ENCODE data around the gene KCNIP1.

Gene KCNIP1

DNA sequence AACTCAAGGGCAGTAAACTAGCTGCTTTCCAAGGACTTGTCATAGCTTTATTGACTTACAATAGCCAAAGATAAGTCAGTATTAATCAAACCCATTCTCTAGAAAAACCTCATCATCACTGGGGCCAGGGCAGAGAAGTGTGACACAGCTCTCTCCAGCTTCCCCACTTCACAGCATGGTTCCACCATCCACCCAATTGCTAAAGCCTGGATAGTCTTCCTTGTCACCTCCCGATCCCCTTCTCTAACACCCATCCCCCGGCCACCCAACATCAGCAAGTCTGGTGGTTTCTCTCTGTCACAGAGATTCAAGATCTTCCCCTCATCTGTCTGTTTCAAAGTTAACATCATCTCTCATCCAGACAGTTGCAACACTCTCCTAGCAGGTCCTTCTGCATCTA is 191.1 kb downstream of the KCNIP1 start:
- H3K9ac ChIP-seq (ENCODE audit: low read depth, low read length): no peak overlapping the region
- H3K27me3 ChIP-seq (ENCODE audit: control insufficient read depth, insufficient read depth, low read length): no peaks in the 10 kb centered on the region
- peaks cover 3% of the 10 kb centered on the region for H3K4me1 ChIP-seq (ENCODE audit: control insufficient read depth, insufficient read depth, low read length)

DNA sequence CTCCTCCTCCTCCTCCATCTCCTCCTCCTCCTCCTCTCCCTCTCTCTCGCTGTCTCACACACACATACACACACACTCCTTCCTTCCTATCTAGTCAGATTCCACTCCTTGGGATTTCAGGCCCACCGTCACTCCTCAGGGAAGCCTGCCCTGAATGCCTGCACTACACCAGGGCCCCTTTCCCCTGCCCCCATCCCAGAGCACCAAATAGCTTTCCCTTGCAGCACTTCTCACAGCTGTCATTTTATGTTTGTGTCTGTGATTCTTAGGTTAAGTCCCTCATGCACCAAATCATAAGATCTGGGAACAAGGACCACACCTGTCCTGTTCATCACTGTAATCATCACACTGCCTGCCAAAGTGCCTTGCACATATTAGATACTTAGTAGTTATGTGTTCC is 193.2 kb downstream of the KCNIP1 start:
- no peaks in the 10 kb centered on the region for H3K9me3 ChIP-seq (ENCODE audit: control insufficient read depth, insufficient read depth, low read length)
- no peaks in the 10 kb centered on the region for H3K36me3 ChIP-seq (ENCODE audit: control insufficient read depth, insufficient read depth, low read length)
- H3K4me1 ChIP-seq (ENCODE audit: control insufficient read depth, insufficient read depth, low read length): peaks cover 3% of the 10 kb centered on the region
- H3K27me3 ChIP-seq (ENCODE audit: control insufficient read depth, insufficient read depth, low read length): no peaks in the 10 kb centered on the region
- no peak overlapping the region for H3K9ac ChIP-seq (ENCODE audit: low read depth, low read length)
- H3K4me3 ChIP-seq (ENCODE audit: low read depth, low read length): no peak overlapping the region

More for the DNA sequence above, 191.1 kb downstream of the KCNIP1 start:
- Histone ChIP-seq H3K4me3 (ENCODE audit: low read depth, low read length) (no peak overlapping the region), H3K36me3 (ENCODE audit: control insufficient read depth, insufficient read depth, low read length) (no peaks in the 10 kb centered on the region), H3K9me3 (ENCODE audit: control insufficient read depth, insufficient read depth, low read length) (no peaks in the 10 kb centered on the region)

DNA sequence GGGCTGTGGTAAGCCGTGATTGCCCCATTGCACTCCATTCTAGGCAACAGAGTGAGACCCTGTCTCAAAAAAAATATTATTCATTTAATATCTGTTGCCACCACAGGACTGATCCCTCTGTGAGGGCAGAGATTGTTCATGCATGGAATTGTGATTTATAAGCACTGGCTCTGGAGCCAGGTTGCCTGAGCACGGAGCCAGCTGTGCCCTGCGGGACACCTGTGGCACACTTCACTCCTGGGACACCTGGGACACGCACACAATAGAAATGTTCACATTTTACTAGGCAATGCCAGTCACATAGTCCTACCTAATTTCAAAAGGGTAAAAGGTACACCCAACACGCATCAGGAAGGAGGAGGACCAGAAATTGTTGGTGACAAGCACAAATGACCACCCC is 196.7 kb downstream of the KCNIP1 start:
- H3K9ac ChIP-seq (ENCODE audit: low read depth, low read length): no peak overlapping the region
- no peaks in the 10 kb centered on the region for H3K9me3 ChIP-seq (ENCODE audit: control insufficient read depth, insufficient read depth, low read length)
- no peak overlapping the region for H3K4me3 ChIP-seq (ENCODE audit: low read depth, low read length)
- peaks cover 4% of the 10 kb centered on the region for H3K4me1 ChIP-seq (ENCODE audit: control insufficient read depth, insufficient read depth, low read length)
- no peaks in the 10 kb centered on the region for H3K36me3 ChIP-seq (ENCODE audit: control insufficient read depth, insufficient read depth, low read length)
- H3K27me3 ChIP-seq (ENCODE audit: control insufficient read depth, insufficient read depth, low read length): no peaks in the 10 kb centered on the region

DNA sequence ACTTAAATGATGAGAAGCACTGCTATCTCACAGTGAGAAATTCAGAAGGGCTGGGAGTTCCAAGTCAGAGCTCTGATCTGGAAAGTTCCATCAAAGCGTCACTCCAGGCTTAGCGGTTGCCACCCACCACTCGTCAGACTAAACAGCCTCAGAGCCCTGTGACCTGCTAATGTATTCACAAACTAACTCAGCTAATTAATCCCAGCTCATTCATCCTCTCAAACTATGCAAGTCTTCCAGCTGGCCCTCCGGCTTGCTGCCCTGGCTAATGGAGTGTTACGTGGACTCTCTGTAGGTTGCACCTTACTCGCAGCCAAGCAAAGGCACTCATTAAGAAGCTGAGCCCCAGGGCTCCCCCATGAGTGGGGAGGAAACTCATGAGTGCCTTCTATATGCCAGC is 197.5 kb downstream of the KCNIP1 start:
- Histone ChIP-seq H3K36me3 (ENCODE audit: control insufficient read depth, insufficient read depth, low read length) (no peaks in the 10 kb centered on the region), H3K27me3 (ENCODE audit: control insufficient read depth, insufficient read depth, low read length) (no peaks in the 10 kb centered on the region), H3K4me3 (ENCODE audit: low read depth, low read length) (no peak overlapping the region), H3K9ac (ENCODE audit: low read depth, low read length) (no peak overlapping the region), H3K9me3 (ENCODE audit: control insufficient read depth, insufficient read depth, low read length) (no peaks in the 10 kb centered on the region), H3K4me1 (ENCODE audit: control insufficient read depth, insufficient read depth, low read length) (peaks cover 4% of the 10 kb centered on the region)

DNA sequence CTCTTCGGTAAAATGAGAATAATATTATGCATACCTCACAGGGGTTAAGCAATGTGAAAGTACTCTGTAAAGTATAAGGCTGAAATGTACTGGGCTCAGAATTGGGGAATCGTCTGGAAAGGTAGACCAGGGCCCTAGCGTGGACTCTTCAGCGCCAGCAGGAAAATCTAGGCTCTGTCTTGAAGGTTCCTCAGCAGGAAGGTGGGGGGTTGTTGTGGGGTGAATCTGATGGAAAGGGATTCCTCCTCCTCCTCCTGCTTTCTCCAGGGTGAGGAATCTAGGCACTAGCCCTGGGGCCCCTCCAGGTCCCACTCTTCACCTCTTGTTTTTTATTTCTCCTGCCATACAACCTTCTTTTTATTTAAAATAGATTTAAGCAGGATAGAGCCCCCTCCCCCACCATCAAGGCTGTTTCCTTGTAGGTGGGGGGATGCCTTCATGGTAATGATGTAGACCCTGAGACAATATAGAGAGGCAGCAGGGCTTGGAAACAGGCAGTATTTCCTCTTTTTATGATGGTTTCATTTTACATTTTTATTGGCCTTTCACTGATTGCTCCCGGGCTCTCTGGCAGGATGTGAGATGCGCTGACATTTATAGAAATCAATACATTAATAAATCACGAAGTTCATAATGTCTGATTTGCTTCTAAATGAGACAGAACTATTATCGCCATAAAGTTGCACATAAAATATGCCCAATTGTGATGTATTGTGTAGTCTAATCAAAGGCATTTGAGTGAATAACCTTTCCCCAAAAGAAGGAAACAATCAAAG is 200.8 kb downstream of the KCNIP1 start:
- Histone ChIP-seq H3K4me1 (ENCODE audit: control insufficient read depth, insufficient read depth, low read length) (peaks cover 4% of the 10 kb centered on the region), H3K4me3 (ENCODE audit: low read depth, low read length) (no peak overlapping the region), H3K9ac (ENCODE audit: low read depth, low read length) (no peak overlapping the region), H3K36me3 (ENCODE audit: control insufficient read depth, insufficient read depth, low read length) (no peaks in the 10 kb centered on the region), H3K27me3 (ENCODE audit: control insufficient read depth, insufficient read depth, low read length) (no peaks in the 10 kb centered on the region), H3K9me3 (ENCODE audit: control insufficient read depth, insufficient read depth, low read length) (no peaks in the 10 kb centered on the region)

DNA sequence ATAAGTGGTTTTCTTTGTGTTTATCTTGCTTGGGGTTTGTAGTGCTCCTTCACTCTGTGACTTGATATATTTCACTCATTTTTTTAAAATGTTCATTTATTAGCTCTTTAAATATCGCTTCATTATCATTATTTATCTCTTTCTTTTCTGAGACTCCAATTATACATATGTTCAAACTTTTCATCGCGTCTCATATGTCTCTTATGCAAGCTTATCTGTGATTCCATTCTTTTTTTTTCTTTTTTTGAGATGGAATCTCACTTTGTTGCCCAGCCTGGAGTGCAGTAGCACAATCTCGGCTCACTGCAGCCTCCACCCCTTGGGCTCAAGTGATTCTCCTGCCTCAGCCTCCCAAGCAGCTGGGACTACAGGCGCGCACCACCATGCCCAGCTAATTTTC is 205.8 kb downstream of the KCNIP1 start:
- no peak overlapping the region for H3K9ac ChIP-seq (ENCODE audit: low read depth, low read length)
- no peaks in the 10 kb centered on the region for H3K36me3 ChIP-seq (ENCODE audit: control insufficient read depth, insufficient read depth, low read length)
- H3K27me3 ChIP-seq (ENCODE audit: control insufficient read depth, insufficient read depth, low read length): no peaks in the 10 kb centered on the region
- peaks cover 4% of the 10 kb centered on the region for H3K4me1 ChIP-seq (ENCODE audit: control insufficient read depth, insufficient read depth, low read length)
- no peak overlapping the region for H3K4me3 ChIP-seq (ENCODE audit: low read depth, low read length)
- H3K9me3 ChIP-seq (ENCODE audit: control insufficient read depth, insufficient read depth, low read length): no peaks in the 10 kb centered on the region

DNA sequence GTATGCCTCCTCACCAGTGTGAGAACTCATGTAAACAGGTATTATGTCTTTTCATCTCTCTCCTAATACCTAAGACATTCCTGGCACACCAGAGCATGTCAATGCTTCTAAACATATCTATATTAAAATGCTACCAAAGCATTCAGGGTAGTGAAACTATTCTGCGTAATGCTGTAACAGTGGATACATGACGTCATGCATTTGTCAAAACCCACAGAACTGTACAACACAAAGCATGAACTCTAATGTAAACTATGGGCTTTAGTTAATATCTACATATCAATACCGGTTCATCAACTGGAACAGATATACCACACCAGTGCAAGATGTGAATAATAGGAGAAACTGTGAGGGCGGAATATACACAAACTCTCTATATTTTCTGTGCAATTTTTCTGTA is 207.5 kb downstream of the KCNIP1 start:
- H3K9ac ChIP-seq (ENCODE audit: low read depth, low read length): no peak overlapping the region
- H3K36me3 ChIP-seq (ENCODE audit: control insufficient read depth, insufficient read depth, low read length): no peaks in the 10 kb centered on the region
- no peak overlapping the region for H3K4me3 ChIP-seq (ENCODE audit: low read depth, low read length)
- H3K4me1 ChIP-seq (ENCODE audit: control insufficient read depth, insufficient read depth, low read length): no peaks in the 10 kb centered on the region
- H3K9me3 ChIP-seq (ENCODE audit: control insufficient read depth, insufficient read depth, low read length): no peaks in the 10 kb centered on the region
- no peaks in the 10 kb centered on the region for H3K27me3 ChIP-seq (ENCODE audit: control insufficient read depth, insufficient read depth, low read length)

- no peaks in the 10 kb centered on the region for H3K36me3 ChIP-seq (ENCODE audit: control insufficient read depth, insufficient read depth, low read length)
Measured at GRCh38 chr5:170715141-170715540, 211.3 kb downstream of the KCNIP1 start.

GRCh38 chr5:170716396-170716795 is 212.6 kb downstream of the KCNIP1 start:
- Histone ChIP-seq H3K9ac (ENCODE audit: low read depth, low read length) (no peak overlapping the region), H3K4me1 (ENCODE audit: control insufficient read depth, insufficient read depth, low read length) (no peaks in the 10 kb centered on the region), H3K9me3 (ENCODE audit: control insufficient read depth, insufficient read depth, low read length) (peaks cover 10% of the 10 kb centered on the region), H3K27me3 (ENCODE audit: control insufficient read depth, insufficient read depth, low read length) (no peaks in the 10 kb centered on the region), H3K36me3 (ENCODE audit: control insufficient read depth, insufficient read depth, low read length) (no peaks in the 10 kb centered on the region), H3K4me3 (ENCODE audit: low read depth, low read length) (no peak overlapping the region)

More at GRCh38 chr5:170715141-170715540, 211.3 kb downstream of the KCNIP1 start:
- H3K9ac ChIP-seq (ENCODE audit: low read depth, low read length): no peak overlapping the region
- no peak overlapping the region for H3K4me3 ChIP-seq (ENCODE audit: low read depth, low read length)
- no peaks in the 10 kb centered on the region for H3K27me3 ChIP-seq (ENCODE audit: control insufficient read depth, insufficient read depth, low read length)
- no peaks in the 10 kb centered on the region for H3K4me1 ChIP-seq (ENCODE audit: control insufficient read depth, insufficient read depth, low read length)
- H3K9me3 ChIP-seq (ENCODE audit: control insufficient read depth, insufficient read depth, low read length): peaks cover 10% of the 10 kb centered on the region

DNA sequence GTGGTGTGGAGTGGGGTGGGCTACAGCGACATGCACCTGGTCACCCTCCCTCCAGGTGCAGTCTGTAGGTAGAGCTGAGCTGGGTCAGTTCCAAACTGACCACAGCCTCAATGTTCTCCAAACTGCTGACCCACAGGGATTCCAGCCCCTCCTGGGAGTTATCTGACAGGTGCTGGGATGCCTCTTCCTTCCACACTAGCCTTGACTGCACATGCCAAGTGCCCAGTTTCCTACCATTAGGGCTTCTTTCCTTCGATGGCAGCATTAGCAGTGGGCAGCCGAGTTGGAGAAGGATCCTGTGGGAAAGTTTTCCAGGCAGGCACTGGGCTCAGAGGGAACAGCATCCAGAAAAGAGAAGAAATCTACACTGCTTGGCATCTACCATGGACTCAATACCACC is 215.7 kb downstream of the KCNIP1 start:
- H3K27me3 ChIP-seq (ENCODE audit: control insufficient read depth, insufficient read depth, low read length): no peaks in the 10 kb centered on the region
- no peaks in the 10 kb centered on the region for H3K36me3 ChIP-seq (ENCODE audit: control insufficient read depth, insufficient read depth, low read length)
- H3K9me3 ChIP-seq (ENCODE audit: control insufficient read depth, insufficient read depth, low read length): peaks cover 10% of the 10 kb centered on the region
- no peak overlapping the region for H3K9ac ChIP-seq (ENCODE audit: low read depth, low read length)
- H3K4me3 ChIP-seq (ENCODE audit: low read depth, low read length): no peak overlapping the region
- H3K4me1 ChIP-seq (ENCODE audit: control insufficient read depth, insufficient read depth, low read length): no peaks in the 10 kb centered on the region

GRCh38 chr5:170720179-170720578 is 216.4 kb downstream of the KCNIP1 start:
- no peak overlapping the region for H3K4me3 ChIP-seq (ENCODE audit: low read depth, low read length)
- H3K27me3 ChIP-seq (ENCODE audit: control insufficient read depth, insufficient read depth, low read length): no peaks in the 10 kb centered on the region
- H3K4me1 ChIP-seq (ENCODE audit: control insufficient read depth, insufficient read depth, low read length): no peaks in the 10 kb centered on the region
- peaks cover 10% of the 10 kb centered on the region for H3K9me3 ChIP-seq (ENCODE audit: control insufficient read depth, insufficient read depth, low read length)
- H3K9ac ChIP-seq (ENCODE audit: low read depth, low read length): no peak overlapping the region
- no peaks in the 10 kb centered on the region for H3K36me3 ChIP-seq (ENCODE audit: control insufficient read depth, insufficient read depth, low read length)

DNA sequence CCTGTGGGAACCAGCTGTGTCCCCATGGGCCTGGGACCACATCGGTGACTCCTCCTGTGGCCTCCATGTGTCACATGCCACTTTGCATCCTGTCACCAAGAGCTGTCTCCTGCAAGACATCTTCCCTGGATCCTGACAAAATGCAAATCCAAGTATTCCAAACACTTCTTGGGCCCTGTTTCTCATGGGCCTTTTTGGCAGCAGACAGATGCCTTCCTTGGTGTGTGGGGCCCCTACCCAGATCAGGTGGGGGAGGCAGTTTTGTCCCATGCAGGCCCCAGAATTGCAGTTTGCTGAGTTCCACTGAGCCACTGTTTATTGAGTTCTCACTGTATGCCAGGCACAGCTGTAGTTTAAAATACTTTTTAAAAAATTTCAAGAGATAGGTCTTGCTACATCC is 217.2 kb downstream of the KCNIP1 start:
- Histone ChIP-seq H3K27me3 (ENCODE audit: control insufficient read depth, insufficient read depth, low read length) (no peaks in the 10 kb centered on the region), H3K4me1 (ENCODE audit: control insufficient read depth, insufficient read depth, low read length) (no peaks in the 10 kb centered on the region), H3K4me3 (ENCODE audit: low read depth, low read length) (no peak overlapping the region), H3K36me3 (ENCODE audit: control insufficient read depth, insufficient read depth, low read length) (no peaks in the 10 kb centered on the region), H3K9me3 (ENCODE audit: control insufficient read depth, insufficient read depth, low read length) (peaks cover 10% of the 10 kb centered on the region), H3K9ac (ENCODE audit: low read depth, low read length) (no peak overlapping the region)
